Measurements from ENCODE around the gene MREG. TPM values are rescaled to one million over a fixed set of nuclear protein-coding genes. Genes with fewer than 3 reads are reported as not detected.

The MREG gene
- total and polyA plus RNA-seq, 10 of the 15 experiments (the other 5 are each of a cell fraction or from before 2014, with no cell fraction given) = 6.9 to 45.0 (median 28.5) TPM

- Histone ChIP-seq H3K27me3 (replicated peaks in 1 of 2; ENCODE audit: control insufficient read depth in 2 of 2, insufficient read depth in 2 of 2, low read length in 1 of 2) (no peaks in the 10 kb centered on the region), H3K27ac (ENCODE audit: control insufficient read depth, insufficient read depth) (peak overlapping the region; percentile 83), H3K79me2 (ENCODE audit: control insufficient read depth, insufficient read depth, low read length) (no peaks in the 10 kb centered on the region; the same call in none of the 2 replicates), H3K4me1 (ENCODE audit: control insufficient read depth, insufficient read depth, low read length) (peaks cover 32% of the 10 kb centered on the region), H3K9ac (ENCODE audit: control insufficient read depth, insufficient read depth, low read length) (peak overlapping the region; percentile 9; the same call in 1 of the 2 replicates), H4K20me1 (ENCODE audit: control insufficient read depth, insufficient read depth) (no peaks in the 10 kb centered on the region), H3K36me3 (ENCODE audit: control insufficient read depth in 2 of 2, insufficient read depth in 2 of 2, low read length in 1 of 2) (no peaks in the 10 kb centered on the region), H3K4me3 (no peak overlapping the region), H3K4me2 (ENCODE audit: control insufficient read depth, insufficient read depth) (peak overlapping the region; percentile 60), H3K9me3 (replicated peaks; ENCODE audit: control insufficient read depth, insufficient read depth, low read length) (no peaks in the 10 kb centered on the region), H2AFZ (ENCODE audit: control insufficient read depth, low read depth, low read length) (peak overlapping the region; percentile 37; the same call in 1 of the 2 replicates)
- POLR2A ChIA-PET = interaction anchor here (1.4 to 4.4 kb wide), 7 partner anchors 11 to 79 kb away, joined by 3 to 25 read pairs (median 8); partner anchors contain the start of genes PECR, TMEM169 and XRCC5
- DNase-seq (ENCODE audit: low read depth, low spot score) = peak; percentile 60
- RAD21 ChIA-PET (ENCODE audit: unreplicated experiment) = interaction anchor here (0.8 to 6.0 kb wide), 27 partner anchors 10 to 162 kb away, joined by 3 to 45 read pairs (median 5); partner anchors contain the start of genes MREG and XRCC5
- ATAC-seq = peak; percentile 57
- BruUV-seq (replicated peaks) = no TSS peak
- CTCF ChIA-PET = interaction anchor here (0.7 to 7.7 kb wide), 32 partner anchors 8 to 634 kb away, joined by 3 to 105 read pairs (median 5); partner anchors contain the start of genes MREG, PECR, TMEM169 and XRCC5
- SMC1A ChIA-PET (ENCODE audit: uncharacterized antibody, unreplicated experiment) = interaction anchor here (0.6 to 6.2 kb wide), 33 partner anchors 9 to 264 kb away, joined by 3 to 64 read pairs (median 8); partner anchors contain the start of genes PECR, TMEM169 and XRCC5
- no peak for FAIRE-seq
- 58% methylated on average over 3 of the region's 3 CpGs for WGBS (ENCODE audit: insufficient coverage, insufficient replicate concordance, low lambda C conversion rate, missing lambda C conversion rate)
- intact Hi-C loops (cut with micrococcal nuclease; ENCODE audit: unreplicated experiment) = loop anchor here (1.0 to 10.0 kb wide), 4 partner anchors 80 to 631 kb away; partner anchors contain the start of gene RPL37A
- in situ Hi-C loops (cut with MboI) = no loop called here
- TF ChIP-seq TCF7 (IDR thresholded peaks at IDR 0.05; ENCODE audit: borderline replicate concordance) = no peak
- no peak for TF ChIP-seq E4F1 (IDR thresholded peaks at IDR 0.05; ENCODE audit: borderline replicate concordance, partially characterized antibody)
- no peak for TF ChIP-seq SREBF1 (IDR thresholded peaks at IDR 0.05; ENCODE audit: low read length)
- no peak for TF ChIP-seq RCOR1 (conservative IDR thresholded peaks at IDR 0.05; ENCODE audit: low read depth, low read length)
- TF ChIP-seq EED (IDR thresholded peaks at IDR 0.05; ENCODE audit: low read depth) = no peak; the same call in 1 of the 2 replicates
- TF ChIP-seq ZSCAN29 (IDR thresholded peaks at IDR 0.05) = no peak
- no peak for TF ChIP-seq SRF (IDR thresholded peaks at IDR 0.05; ENCODE audit: low read depth in 2 of 2, low read length in 2 of 2)
- no peak for TF ChIP-seq KDM1A (IDR thresholded peaks at IDR 0.05; ENCODE audit: borderline replicate concordance)
- no peak for TF ChIP-seq ZNF384 (IDR thresholded peaks at IDR 0.05; ENCODE audit: borderline replicate concordance, low read depth, low read length)
- no peak for TF ChIP-seq ZZZ3 (IDR thresholded peaks at IDR 0.05; ENCODE audit: control insufficient read depth, insufficient read length, low read depth)
- TF ChIP-seq GATAD2B (conservative IDR thresholded peaks at IDR 0.05; ENCODE audit: low read depth) = no peak
- no peak for TF ChIP-seq E2F8 (IDR thresholded peaks at IDR 0.05; ENCODE audit: low read depth, partially characterized antibody)
- no peak for TF ChIP-seq ZNF592 (IDR thresholded peaks at IDR 0.05)
Measured at GRCh38 chr2:216033403-216033802, 20.1 kb upstream of the MREG start.
